Lower lobe of right lung (tissue), 2 donors: ENCODE data around the gene MACROD1. TPM values are rescaled to one million over a fixed set of nuclear protein-coding genes. Genes with fewer than 3 reads are reported as not detected.

ENCODE experiments used
- ATAC-seq, 2 donors: fragments of 200-7000 bp; cut with Tn5 transposase; one replicate each; pipeline ENCODE4 v1.9.1; 2020 to 2022; ENCODE audit warnings: mild to moderate bottlenecking in 2 of 2, moderate library complexity in 2 of 2
- DNase-seq: peaks from one replicate; pipeline ENCODE4 v3.0.0-alpha.2; 2020
- H3K27ac ChIP-seq: fragments of 200-600 bp; one replicate; pipeline ENCODE4 v1.8.0; 2022
- H3K27me3 ChIP-seq: fragments of 200-600 bp; one replicate; pipeline ENCODE4 v1.8.0; 2022; ENCODE audit warnings: low read depth
- H3K36me3 ChIP-seq: fragments of 200-600 bp; one replicate; pipeline ENCODE4 v1.8.0; 2022; ENCODE audit warnings: mild to moderate bottlenecking
- H3K4me1 ChIP-seq: fragments of 200-600 bp; one replicate; pipeline ENCODE4 v1.8.0; 2022
- H3K4me3 ChIP-seq: fragments of 200-600 bp; one replicate; pipeline ENCODE4 v1.8.0; 2022; ENCODE audit warnings: mild to moderate bottlenecking
- H3K9me3 ChIP-seq: fragments of 200-600 bp; one replicate; pipeline ENCODE4 v1.8.0; 2022
- intact Hi-C: fragments of 100-400 bp; cut with DNase I; formaldehyde crosslinking; loops from one replicate; pipeline ENCODE4 v1.11.0; 2022
- total RNA-seq: library from RNA; stranded (reverse); fragmentation: NEBNext Ultra II Directional; extraction: Animal tissue kit (Norgen Biotek cat#: 25700); gene quantifications from one replicate; pipeline ENCODE4 v1.2.1, GENCODE V29; 2021
- TF ChIP-seq, protein P1 (sequence below): fragments of 200-600 bp; IDR thresholded peaks from one replicate; pipeline ENCODE4 v1.8.0; 2022; ENCODE audit warnings: antibody characterized with exemption, mild to moderate bottlenecking
- donor health status: DM: no; HTN: yes; CAD: no; lungs with severe emphysema.

Gene MACROD1
- total RNA-seq, 1 donor from 2014 or later: 15.0 TPM

DNA sequence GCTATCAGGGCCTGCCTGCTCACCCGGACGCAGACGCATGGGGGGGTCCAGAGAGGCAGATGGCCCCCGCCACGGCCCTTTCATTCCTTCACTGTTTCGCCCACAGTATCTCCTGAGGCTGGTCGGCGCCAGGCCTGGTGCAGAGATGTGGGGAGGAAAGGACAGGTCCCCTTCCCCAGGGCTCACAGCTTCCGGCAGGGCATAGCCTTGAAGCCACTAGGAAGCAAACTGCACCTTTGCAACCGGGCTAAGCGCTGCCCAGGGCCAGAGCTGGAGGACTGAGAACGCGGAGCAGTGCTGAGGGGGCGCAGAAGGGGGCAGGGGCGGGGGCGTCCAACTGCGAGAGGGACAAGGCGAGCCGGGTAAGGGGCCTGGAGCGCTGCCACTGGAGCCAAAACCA, 150.4 kb downstream of the MACROD1 start:
- Histone ChIP-seq H3K4me1 (no peaks in the 10 kb centered on the region), H3K36me3 (no peaks in the 10 kb centered on the region), H3K4me3 (no peak overlapping the region), H3K27me3 (no peaks in the 10 kb centered on the region), H3K27ac (no peak overlapping the region), H3K9me3 (no peaks in the 10 kb centered on the region)
- intact Hi-C loops: no loop called here
- ATAC-seq: no peak
- TF ChIP-seq, protein P1, sequence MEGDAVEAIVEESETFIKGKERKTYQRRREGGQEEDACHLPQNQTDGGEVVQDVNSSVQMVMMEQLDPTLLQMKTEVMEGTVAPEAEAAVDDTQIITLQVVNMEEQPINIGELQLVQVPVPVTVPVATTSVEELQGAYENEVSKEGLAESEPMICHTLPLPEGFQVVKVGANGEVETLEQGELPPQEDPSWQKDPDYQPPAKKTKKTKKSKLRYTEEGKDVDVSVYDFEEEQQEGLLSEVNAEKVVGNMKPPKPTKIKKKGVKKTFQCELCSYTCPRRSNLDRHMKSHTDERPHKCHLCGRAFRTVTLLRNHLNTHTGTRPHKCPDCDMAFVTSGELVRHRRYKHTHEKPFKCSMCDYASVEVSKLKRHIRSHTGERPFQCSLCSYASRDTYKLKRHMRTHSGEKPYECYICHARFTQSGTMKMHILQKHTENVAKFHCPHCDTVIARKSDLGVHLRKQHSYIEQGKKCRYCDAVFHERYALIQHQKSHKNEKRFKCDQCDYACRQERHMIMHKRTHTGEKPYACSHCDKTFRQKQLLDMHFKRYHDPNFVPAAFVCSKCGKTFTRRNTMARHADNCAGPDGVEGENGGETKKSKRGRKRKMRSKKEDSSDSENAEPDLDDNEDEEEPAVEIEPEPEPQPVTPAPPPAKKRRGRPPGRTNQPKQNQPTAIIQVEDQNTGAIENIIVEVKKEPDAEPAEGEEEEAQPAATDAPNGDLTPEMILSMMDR: no peak
- DNase-seq: no peak

DNA sequence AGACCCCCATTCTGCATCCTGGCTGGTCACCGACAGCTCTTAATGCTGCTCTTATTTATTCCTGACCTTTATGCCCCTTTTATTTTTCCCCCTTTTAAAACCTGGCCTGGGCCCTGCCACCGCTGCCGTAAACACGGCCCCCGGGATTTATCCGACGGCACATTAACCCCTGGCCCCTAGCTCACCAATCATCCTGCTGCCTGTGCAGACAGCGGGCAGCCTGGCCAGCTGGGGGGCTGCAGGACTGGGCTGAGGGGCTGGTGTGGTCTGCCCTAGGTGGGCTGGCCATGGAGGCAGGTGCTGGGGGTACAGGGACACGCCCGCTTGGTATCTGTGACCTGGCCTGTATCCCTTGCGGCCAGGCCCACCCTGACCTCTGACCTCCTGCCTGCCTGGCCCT, 151.6 kb downstream of the MACROD1 start:
- DNase-seq (no peak), ATAC-seq (no peak)
- Histone ChIP-seq H3K27ac (no peak overlapping the region), H3K4me1 (no peaks in the 10 kb centered on the region), H3K27me3 (no peaks in the 10 kb centered on the region), H3K36me3 (no peaks in the 10 kb centered on the region), H3K4me3 (no peak overlapping the region), H3K9me3 (no peaks in the 10 kb centered on the region)
- intact Hi-C loops: no loop called here
- TF ChIP-seq, protein P1: no peak

DNA sequence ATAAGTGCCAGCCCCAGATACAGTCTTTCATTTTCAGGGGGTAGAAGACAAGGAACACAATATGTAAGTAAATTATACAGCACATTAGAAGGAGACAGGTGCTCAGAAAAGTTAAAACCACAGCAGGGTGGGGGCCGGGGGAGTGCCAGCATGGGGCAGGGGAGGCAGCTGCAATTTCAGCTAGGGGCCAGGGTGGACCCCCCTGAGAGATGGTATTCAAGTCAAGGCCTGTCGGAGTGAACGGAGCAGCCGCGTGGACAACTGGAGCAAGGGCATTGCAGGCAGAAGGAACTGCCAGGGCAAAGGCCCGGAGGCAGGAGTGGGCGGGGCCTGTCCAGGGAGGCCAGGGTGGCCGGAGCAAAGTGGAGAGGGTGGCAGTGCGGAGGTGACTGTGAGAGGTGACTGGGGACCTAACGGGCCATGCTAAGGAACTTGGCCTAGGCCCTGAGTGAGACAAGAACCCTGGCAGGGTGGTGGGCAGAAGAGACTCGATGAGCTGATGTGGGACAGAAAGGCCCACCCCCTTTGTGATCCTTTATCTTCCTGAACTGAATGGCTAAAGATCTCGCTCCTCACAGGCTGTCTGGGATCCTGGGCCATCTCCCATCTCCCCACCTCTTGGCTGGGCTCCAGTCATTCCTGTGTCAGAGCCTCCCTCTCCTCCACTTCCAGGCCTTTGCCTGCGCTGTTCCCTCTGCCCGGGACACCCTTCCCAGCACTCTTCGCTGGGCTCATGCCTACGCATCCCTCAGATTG, 152.6 kb downstream of the MACROD1 start:
- H3K27ac ChIP-seq: no peak overlapping the region
- no peak overlapping the region for H3K4me3 ChIP-seq
- DNase-seq: no peak
- no peaks in the 10 kb centered on the region for H3K9me3 ChIP-seq
- peaks cover under 1% of the 10 kb centered on the region for H3K4me1 ChIP-seq
- ATAC-seq: no peak
- no peaks in the 10 kb centered on the region for H3K27me3 ChIP-seq
- TF ChIP-seq, protein P1: no peak
- H3K36me3 ChIP-seq: no peaks in the 10 kb centered on the region
- intact Hi-C loops: no loop called here

DNA sequence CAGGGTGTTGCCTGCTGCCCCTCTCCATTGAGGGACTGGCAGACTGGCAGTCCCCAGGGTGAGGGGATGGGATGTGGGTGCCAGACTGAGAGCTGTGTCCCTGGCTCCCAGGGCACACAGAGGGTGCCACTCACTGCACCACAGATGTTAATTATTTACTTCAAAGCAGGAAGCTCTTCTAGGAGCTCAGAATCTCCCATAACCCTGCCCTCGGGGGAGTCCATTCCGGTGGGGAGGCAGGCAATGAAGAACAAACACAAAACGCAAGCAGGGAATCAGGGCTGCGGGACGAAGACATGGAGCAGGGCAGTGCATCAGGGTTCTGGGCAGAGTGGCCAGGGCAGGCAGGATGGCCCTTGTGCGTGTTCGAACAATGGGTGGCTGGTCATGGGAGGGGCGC, 154.5 kb downstream of the MACROD1 start:
- no peak for DNase-seq
- Histone ChIP-seq H3K27me3 (no peaks in the 10 kb centered on the region), H3K9me3 (no peaks in the 10 kb centered on the region), H3K36me3 (no peaks in the 10 kb centered on the region), H3K4me1 (peaks cover 17% of the 10 kb centered on the region), H3K27ac (no peak overlapping the region), H3K4me3 (no peak overlapping the region)
- ATAC-seq: no peak
- intact Hi-C loops: no loop called here
- TF ChIP-seq, protein P1: no peak

DNA sequence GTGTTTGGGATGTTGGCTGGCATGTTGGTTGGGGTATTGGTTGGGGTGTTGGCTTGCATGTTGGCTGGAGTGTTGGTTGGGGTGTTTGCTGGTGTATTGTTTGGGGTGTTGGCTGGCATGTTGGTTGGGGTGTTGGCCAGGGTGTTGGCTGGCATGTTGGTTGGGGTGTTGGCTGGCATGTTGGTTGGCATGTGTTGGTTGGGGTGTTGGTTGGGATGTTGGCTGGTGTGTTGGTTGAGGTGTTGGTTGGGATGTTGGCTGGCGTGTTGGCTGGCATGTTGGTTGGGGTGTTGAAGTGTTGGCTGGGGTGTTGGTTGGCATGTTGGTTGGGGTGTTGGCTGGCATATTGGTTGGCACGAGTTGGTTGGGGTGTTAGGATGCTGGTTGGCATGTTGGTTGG, 155.1 kb downstream of the MACROD1 start:
- TF ChIP-seq, protein P1: no peak
- intact Hi-C loops: no loop called here
- Histone ChIP-seq H3K36me3 (no peaks in the 10 kb centered on the region), H3K4me3 (no peak overlapping the region), H3K4me1 (peaks cover 17% of the 10 kb centered on the region), H3K27me3 (no peaks in the 10 kb centered on the region), H3K27ac (no peak overlapping the region), H3K9me3 (no peaks in the 10 kb centered on the region)
- no peak for DNase-seq
- no peak for ATAC-seq
